ENCODE data around the gene CFAP74. TPM values are rescaled to one million over a fixed set of nuclear protein-coding genes. Genes with fewer than 3 reads are reported as not detected.

Gene CFAP74
- total and polyA plus RNA-seq, 9 of the 15 experiments (the other 6 are each of a cell fraction or from before 2014, with no cell fraction given) = 0.03 to 0.15 (median 0.05) TPM; not detected in 6

DNA sequence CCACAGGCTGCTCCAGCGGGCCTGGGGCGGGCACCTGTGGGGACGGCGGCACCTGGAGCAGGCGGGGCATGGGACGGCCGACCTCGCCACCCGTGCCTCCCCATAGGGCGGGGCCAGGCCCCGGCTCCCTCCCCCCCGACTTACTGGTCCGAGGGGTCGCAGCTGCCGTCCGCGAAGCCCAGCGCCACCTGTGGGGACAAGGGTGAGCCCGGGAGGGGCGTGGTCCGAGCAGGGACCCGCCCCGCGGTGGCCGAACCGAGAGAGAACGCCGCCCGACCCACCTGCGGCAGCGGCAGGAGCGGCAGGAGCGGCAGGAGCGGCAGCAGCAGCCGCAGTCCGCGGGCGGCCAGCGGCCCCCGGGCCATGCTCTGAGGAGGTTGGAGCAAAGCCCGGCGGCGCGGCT is 84.7 kb downstream of the CFAP74 start, which contains the start of gene TMEM52 (continued):
- TF ChIP-seq FOXO4 (CRISPR knock-in tag; IDR thresholded peaks at IDR 0.05) (0 out of 2 replicates have a peak, but pooled peaks have one; percentile 30), ZNF133 (CRISPR knock-in tag; IDR thresholded peaks at IDR 0.05) (no peak), ZNF639 (CRISPR knock-in tag; conservative IDR thresholded peaks at IDR 0.05 in 1 of 2, IDR thresholded peaks at IDR 0.05 in 1 of 2) (no peak), ZKSCAN8 (CRISPR knock-in tag; IDR thresholded peaks at IDR 0.05) (no peak), TRIM28 (IDR thresholded peaks at IDR 0.05) (no peak), MED1 (CRISPR knock-in tag; IDR thresholded peaks at IDR 0.05; ENCODE audit: borderline replicate concordance) (no peak), IFI16 (CRISPR knock-in tag; IDR thresholded peaks at IDR 0.05) (no peak), HSF4 (CRISPR knock-in tag; IDR thresholded peaks at IDR 0.05; ENCODE audit: borderline replicate concordance) (no peak), ELK3 (CRISPR knock-in tag; IDR thresholded peaks at IDR 0.05) (no peak), ZZZ3 (IDR thresholded peaks at IDR 0.05) (no peak), TBP (optimal IDR thresholded peaks at IDR 0.05; ENCODE audit: low read depth, low read length) (peak; percentile 87), ZNF76 (CRISPR knock-in tag; IDR thresholded peaks at IDR 0.05; ENCODE audit: borderline replicate concordance) (no peak), GTF2E2 (tag; IDR thresholded peaks at IDR 0.05) (no peak), PPARD (CRISPR knock-in tag; IDR thresholded peaks at IDR 0.05) (no peak), CBX3 (IDR thresholded peaks at IDR 0.05; ENCODE audit: borderline replicate concordance in 1 of 2, low read length in 2 of 2) (no peak)
- TF ChIP-seq, protein P1, sequence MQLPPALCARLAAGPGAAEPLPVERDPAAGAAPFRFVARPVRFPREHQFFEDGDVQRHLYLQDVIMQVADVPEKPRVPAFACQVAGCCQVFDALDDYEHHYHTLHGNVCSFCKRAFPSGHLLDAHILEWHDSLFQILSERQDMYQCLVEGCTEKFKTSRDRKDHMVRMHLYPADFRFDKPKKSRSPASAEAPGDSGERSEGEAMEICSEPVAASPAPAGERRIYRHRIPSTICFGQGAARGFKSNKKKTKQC (CRISPR knock-in tag; IDR thresholded peaks at IDR 0.05) = 0 out of 2 replicates have a peak, but pooled peaks have one; percentile 34
- TF ChIP-seq, protein P2, sequence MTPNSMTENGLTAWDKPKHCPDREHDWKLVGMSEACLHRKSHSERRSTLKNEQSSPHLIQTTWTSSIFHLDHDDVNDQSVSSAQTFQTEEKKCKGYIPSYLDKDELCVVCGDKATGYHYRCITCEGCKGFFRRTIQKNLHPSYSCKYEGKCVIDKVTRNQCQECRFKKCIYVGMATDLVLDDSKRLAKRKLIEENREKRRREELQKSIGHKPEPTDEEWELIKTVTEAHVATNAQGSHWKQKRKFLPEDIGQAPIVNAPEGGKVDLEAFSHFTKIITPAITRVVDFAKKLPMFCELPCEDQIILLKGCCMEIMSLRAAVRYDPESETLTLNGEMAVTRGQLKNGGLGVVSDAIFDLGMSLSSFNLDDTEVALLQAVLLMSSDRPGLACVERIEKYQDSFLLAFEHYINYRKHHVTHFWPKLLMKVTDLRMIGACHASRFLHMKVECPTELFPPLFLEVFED (CRISPR knock-in tag; conservative IDR thresholded peaks at IDR 0.05) = no peak
